GM12801 (cell line): ENCODE results near the gene AKR7A2.

ENCODE experiments used
- CTCF ChIP-seq: IDR thresholded peaks from one replicate; pipeline ENCODE4 v1.5.1; 2011; ENCODE audit warnings: control low read depth; ENCODE audit not compliant: insufficient read length; ENCODE audit errors: extremely low read depth

AKR7A2 gene

GRCh38 chr1:19313961-19314882 is 2.3 kb upstream of the AKR7A2 start:
- no peak for TF ChIP-seq CTCF

GRCh38 chr1:19313636-19313959 is 1.7 kb upstream of the AKR7A2 start:
- TF ChIP-seq CTCF: no peak

GRCh38 chr1:19312782-19313635 is 1.1 kb upstream of the AKR7A2 start:
- no peak for TF ChIP-seq CTCF

- no peak for TF ChIP-seq CTCF
Observed at GRCh38 chr1:19311503-19311930, 427 bp downstream of the AKR7A2 start.

GRCh38 chr1:19310720-19311502 is 1.0 kb downstream of the AKR7A2 start:
- no peak for TF ChIP-seq CTCF

GRCh38 chr1:19310061-19310460 is 1.9 kb downstream of the AKR7A2 start:
- no peak for TF ChIP-seq CTCF
